ENCODE measurements around the gene GINS3. TPM values are rescaled to one million over a fixed set of nuclear protein-coding genes. Genes with fewer than 3 reads are reported as not detected.
A peak's percentile ranks its signal among the peaks of the same experiment; 100 is the strongest.
"Not testable (repeated sequence)": the region's sequence is repeated elsewhere in the genome, so short reads cannot be mapped to it uniquely, and the experiment has no call there.

Gene GINS3
- polyA plus RNA-seq, 1 donor (not counting 4 experiments of a cell fraction or from before 2014, with no cell fraction given): 10.1 TPM

DNA sequence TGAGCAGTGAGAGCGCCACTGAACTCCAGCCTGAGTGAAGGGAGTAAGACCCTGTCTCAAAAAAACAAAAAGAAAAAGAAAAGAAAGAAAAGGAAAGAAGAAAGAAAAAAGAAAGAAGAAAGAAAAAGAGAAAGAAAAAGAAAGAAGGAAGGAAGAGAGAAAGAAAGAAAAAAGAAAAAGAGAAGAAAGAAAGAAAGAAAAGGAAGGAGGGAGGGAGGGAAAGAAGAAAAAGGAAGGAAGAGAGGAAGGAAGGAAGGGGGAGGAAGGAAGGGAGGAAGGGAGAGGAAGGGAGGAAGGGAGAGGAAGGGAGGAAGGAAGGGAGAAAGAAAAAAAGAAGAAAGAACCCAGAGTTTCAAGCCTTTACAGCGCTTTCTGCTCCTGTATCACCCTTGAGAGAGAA, 19.1 kb downstream of the GINS3 start:
- no peak for DNase-seq (ENCODE audit: low read depth, low spot score)
- Histone ChIP-seq H2AFZ (ENCODE audit: control insufficient read depth, low read length) (no peak overlapping the region), H4K20me1 (ENCODE audit: control insufficient read depth, extremely low read depth, insufficient read depth, low read length) (no peaks in the 10 kb centered on the region), H3K4me1 (ENCODE audit: control insufficient read depth, extremely low read depth, insufficient read depth, low read length) (peaks cover 11% of the 10 kb centered on the region), H3K9ac (ENCODE audit: control insufficient read depth, extremely low read depth, insufficient read depth, low read length) (no peak overlapping the region), H3K36me3 (ENCODE audit: control insufficient read depth in 2 of 2, extremely low read depth in 1 of 2, insufficient read depth in 2 of 2, low read length in 2 of 2) (no peaks in the 10 kb centered on the region), H3K9me1 (ENCODE audit: control insufficient read depth, extremely low read depth, insufficient read depth, low read length) (no peaks in the 10 kb centered on the region), H3K27ac (ENCODE audit: control insufficient read depth, insufficient read depth, low read length) (no peak overlapping the region), H3K79me2 (ENCODE audit: control insufficient read depth, insufficient read depth, low read length) (no peaks in the 10 kb centered on the region), H3K4me2 (ENCODE audit: control insufficient read depth, extremely low read depth, insufficient read depth, low read depth, low read length) (no peak overlapping the region), H3K27me3 (ENCODE audit: control insufficient read depth, extremely low read depth, insufficient read depth, low read length) (no peaks in the 10 kb centered on the region), H3K9me3 (ENCODE audit: control insufficient read depth, low read depth, low read length) (no peaks in the 10 kb centered on the region), H3K4me3 (ENCODE audit: control insufficient read depth in 2 of 3, extremely low read depth in 1 of 3, insufficient read depth in 2 of 3, low read depth in 1 of 3, low read length in 3 of 3) (no peak overlapping the region)
- dilution Hi-C loops (cut with MboI; ENCODE audit: extremely low pct_ligation_motif_present, low sequenced_read_pairs): no loop called here
- TF ChIP-seq, protein P1, sequence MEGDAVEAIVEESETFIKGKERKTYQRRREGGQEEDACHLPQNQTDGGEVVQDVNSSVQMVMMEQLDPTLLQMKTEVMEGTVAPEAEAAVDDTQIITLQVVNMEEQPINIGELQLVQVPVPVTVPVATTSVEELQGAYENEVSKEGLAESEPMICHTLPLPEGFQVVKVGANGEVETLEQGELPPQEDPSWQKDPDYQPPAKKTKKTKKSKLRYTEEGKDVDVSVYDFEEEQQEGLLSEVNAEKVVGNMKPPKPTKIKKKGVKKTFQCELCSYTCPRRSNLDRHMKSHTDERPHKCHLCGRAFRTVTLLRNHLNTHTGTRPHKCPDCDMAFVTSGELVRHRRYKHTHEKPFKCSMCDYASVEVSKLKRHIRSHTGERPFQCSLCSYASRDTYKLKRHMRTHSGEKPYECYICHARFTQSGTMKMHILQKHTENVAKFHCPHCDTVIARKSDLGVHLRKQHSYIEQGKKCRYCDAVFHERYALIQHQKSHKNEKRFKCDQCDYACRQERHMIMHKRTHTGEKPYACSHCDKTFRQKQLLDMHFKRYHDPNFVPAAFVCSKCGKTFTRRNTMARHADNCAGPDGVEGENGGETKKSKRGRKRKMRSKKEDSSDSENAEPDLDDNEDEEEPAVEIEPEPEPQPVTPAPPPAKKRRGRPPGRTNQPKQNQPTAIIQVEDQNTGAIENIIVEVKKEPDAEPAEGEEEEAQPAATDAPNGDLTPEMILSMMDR (optimal IDR thresholded peaks at IDR 0.05 in 1 of 3, IDR thresholded peaks at IDR 0.05 in 1 of 3, conservative IDR thresholded peaks at IDR 0.05 in 1 of 3; ENCODE audit: extremely low read depth in 1 of 3, insufficient read depth in 2 of 3, low read length in 3 of 3): no peak
- no peak for FAIRE-seq

DNA sequence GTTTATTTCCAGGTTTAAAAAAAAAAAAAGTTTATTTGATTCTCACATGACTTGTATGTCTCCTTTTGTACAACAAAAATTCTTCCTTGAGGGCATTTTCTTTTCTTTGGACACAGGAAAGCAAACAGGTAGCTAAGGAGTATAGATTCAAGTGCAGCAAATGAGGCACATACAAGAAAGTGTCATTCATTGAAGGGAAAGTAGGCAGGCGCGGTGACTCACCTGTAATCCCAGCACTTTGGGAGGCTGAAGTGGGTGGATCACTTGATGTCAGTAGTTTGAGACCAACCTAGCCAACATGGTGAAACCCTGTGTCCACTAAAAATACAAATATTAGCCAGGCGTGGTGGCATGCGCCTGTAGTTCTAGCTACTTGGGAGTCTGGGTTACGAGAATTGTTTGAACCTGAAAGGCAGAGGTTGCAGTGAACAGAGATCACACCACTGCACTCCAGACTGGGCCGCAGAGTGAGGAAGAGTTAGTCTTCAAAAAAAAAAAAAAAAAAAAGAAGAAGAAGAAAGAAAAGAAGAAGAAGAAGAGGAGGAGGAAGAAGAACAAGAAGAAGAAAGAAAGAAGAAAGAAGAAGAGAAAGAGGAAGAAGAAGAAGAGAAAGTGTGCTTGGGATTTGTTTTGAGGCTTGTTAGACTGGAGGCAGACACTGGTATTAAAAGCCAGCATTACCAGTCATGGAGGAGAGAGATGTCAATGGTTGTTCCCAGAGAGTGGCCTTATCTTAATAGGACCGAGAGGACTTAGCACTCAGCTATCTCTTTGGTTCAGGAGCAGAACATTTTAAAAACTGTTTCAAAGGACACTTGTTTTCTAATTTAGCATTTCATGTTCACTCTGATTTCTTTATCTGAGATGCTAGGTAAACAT, 19.7 kb downstream of the GINS3 start:
- FAIRE-seq (peak; percentile 56), DNase-seq (ENCODE audit: low read depth, low spot score) (no peak)
- no peaks in the 10 kb centered on the region for H3K27me3 ChIP-seq (ENCODE audit: control insufficient read depth, extremely low read depth, insufficient read depth, low read length)
- H3K79me2 ChIP-seq (ENCODE audit: control insufficient read depth, insufficient read depth, low read length): no peaks in the 10 kb centered on the region
- no peak overlapping the region for H3K4me3 ChIP-seq (ENCODE audit: control insufficient read depth in 2 of 3, extremely low read depth in 1 of 3, insufficient read depth in 2 of 3, low read depth in 1 of 3, low read length in 3 of 3)
- no peak overlapping the region for H3K4me2 ChIP-seq (ENCODE audit: control insufficient read depth, extremely low read depth, insufficient read depth, low read depth, low read length)
- TF ChIP-seq, protein P1 (optimal IDR thresholded peaks at IDR 0.05 in 1 of 3, IDR thresholded peaks at IDR 0.05 in 1 of 3, conservative IDR thresholded peaks at IDR 0.05 in 1 of 3; ENCODE audit: extremely low read depth in 1 of 3, insufficient read depth in 2 of 3, low read length in 3 of 3): no peak
- no peak for TF ChIP-seq EZH2 (IDR thresholded peaks at IDR 0.05; ENCODE audit: low read length)
- H4K20me1 ChIP-seq (ENCODE audit: control insufficient read depth, extremely low read depth, insufficient read depth, low read length): no peaks in the 10 kb centered on the region
- H3K27ac ChIP-seq (ENCODE audit: control insufficient read depth, insufficient read depth, low read length): no peak overlapping the region
- H3K9ac ChIP-seq (ENCODE audit: control insufficient read depth, extremely low read depth, insufficient read depth, low read length): no peak overlapping the region
- dilution Hi-C loops (cut with MboI; ENCODE audit: extremely low pct_ligation_motif_present, low sequenced_read_pairs): no loop called here
- no peaks in the 10 kb centered on the region for H3K9me1 ChIP-seq (ENCODE audit: control insufficient read depth, extremely low read depth, insufficient read depth, low read length)
- peaks cover 11% of the 10 kb centered on the region for H3K4me1 ChIP-seq (ENCODE audit: control insufficient read depth, extremely low read depth, insufficient read depth, low read length)
- no peaks in the 10 kb centered on the region for H3K36me3 ChIP-seq (ENCODE audit: control insufficient read depth in 2 of 2, extremely low read depth in 1 of 2, insufficient read depth in 2 of 2, low read length in 2 of 2)
- H2AFZ ChIP-seq (ENCODE audit: control insufficient read depth, low read length): no peak overlapping the region
- no peaks in the 10 kb centered on the region for H3K9me3 ChIP-seq (ENCODE audit: control insufficient read depth, low read depth, low read length)

DNA sequence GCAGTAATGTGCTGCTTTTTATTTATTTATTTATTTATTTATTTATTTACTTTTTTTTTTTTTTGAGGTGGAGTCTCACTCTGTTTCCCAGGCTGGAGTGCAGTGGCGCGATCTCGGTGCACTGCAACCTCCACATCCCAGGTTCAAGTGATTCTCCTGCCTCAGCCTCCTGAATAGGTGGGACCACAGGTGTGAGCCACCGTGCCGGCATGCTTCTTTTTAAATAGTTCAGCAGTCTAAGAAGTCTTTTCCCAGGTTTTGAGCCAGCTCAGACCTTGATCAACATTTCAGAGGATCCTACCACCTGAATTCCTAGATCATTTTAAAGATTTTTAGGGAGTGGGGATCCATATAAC, 20.3 kb downstream of the GINS3 start:
- H3K4me3 ChIP-seq (ENCODE audit: control insufficient read depth in 2 of 3, extremely low read depth in 1 of 3, insufficient read depth in 2 of 3, low read depth in 1 of 3, low read length in 3 of 3); dilution Hi-C loops (cut with MboI; ENCODE audit: extremely low pct_ligation_motif_present, low sequenced_read_pairs); H4K20me1 ChIP-seq (ENCODE audit: control insufficient read depth, extremely low read depth, insufficient read depth, low read length); FAIRE-seq; H3K4me2 ChIP-seq (ENCODE audit: control insufficient read depth, extremely low read depth, insufficient read depth, low read depth, low read length); H3K36me3 ChIP-seq (ENCODE audit: control insufficient read depth in 2 of 2, extremely low read depth in 1 of 2, insufficient read depth in 2 of 2, low read length in 2 of 2); H3K27ac ChIP-seq (ENCODE audit: control insufficient read depth, insufficient read depth, low read length); H3K9me1 ChIP-seq (ENCODE audit: control insufficient read depth, extremely low read depth, insufficient read depth, low read length); H3K79me2 ChIP-seq (ENCODE audit: control insufficient read depth, insufficient read depth, low read length); H2AFZ ChIP-seq (ENCODE audit: control insufficient read depth, low read length); H3K9me3 ChIP-seq (ENCODE audit: control insufficient read depth, low read depth, low read length); DNase-seq (ENCODE audit: low read depth, low spot score); H3K9ac ChIP-seq (ENCODE audit: control insufficient read depth, extremely low read depth, insufficient read depth, low read length); H3K27me3 ChIP-seq (ENCODE audit: control insufficient read depth, extremely low read depth, insufficient read depth, low read length): not testable (repeated sequence)
- H3K4me1 ChIP-seq (ENCODE audit: control insufficient read depth, extremely low read depth, insufficient read depth, low read length): peaks cover 11% of the 10 kb centered on the region

Measured in keratinocyte (primary cell).